GM21367 (cell line): ENCODE results near the gene KRT17.
"Not testable (repeated sequence)": the region's sequence is repeated elsewhere in the genome, so short reads cannot be mapped to it uniquely, and the experiment has no call there.

ENCODE experiments used
- ATAC-seq: cut with Tn5 transposase; IDR thresholded peaks from one replicate; pipeline ENCODE4 v1.9.1; 2021; ENCODE audit not compliant: unreplicated experiment

KRT17 gene

GRCh38 chr17:41654678-41655607 lies 30.6 kb upstream of the KRT17 start:
- no peak for ATAC-seq

GRCh38 chr17:41653892-41654677 lies 29.7 kb upstream of the KRT17 start:
- no peak for ATAC-seq

- no peak for ATAC-seq
Observed at GRCh38 chr17:41653421-41653820, 29.0 kb upstream of the KRT17 start.

DNA sequence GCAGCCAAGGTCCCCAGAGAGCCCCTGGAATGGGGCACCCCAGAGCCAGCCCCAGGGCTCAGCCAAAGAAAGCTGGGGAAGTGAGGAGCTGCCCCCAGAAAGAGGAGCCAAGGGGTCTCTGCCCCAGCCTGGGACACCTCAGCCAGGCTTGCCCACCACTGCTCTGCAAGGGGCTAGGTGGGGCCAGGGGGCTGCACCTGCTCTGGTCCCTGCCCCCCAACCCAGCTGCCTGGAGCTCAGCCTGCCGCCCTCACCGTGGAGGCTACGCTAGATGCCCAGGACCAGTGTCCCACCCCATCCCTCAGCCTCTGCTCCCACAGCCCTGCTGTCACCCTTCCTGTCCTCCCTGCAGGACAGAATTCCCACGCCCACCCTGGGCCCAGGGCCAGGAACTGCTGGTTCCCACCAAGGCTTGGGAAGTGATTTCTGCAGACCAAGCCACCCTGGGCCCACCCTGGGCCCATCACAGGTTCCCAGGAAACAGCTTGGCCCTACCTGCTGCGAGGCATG lies 28.1 kb upstream of the KRT17 start:
- no peak for ATAC-seq

DNA sequence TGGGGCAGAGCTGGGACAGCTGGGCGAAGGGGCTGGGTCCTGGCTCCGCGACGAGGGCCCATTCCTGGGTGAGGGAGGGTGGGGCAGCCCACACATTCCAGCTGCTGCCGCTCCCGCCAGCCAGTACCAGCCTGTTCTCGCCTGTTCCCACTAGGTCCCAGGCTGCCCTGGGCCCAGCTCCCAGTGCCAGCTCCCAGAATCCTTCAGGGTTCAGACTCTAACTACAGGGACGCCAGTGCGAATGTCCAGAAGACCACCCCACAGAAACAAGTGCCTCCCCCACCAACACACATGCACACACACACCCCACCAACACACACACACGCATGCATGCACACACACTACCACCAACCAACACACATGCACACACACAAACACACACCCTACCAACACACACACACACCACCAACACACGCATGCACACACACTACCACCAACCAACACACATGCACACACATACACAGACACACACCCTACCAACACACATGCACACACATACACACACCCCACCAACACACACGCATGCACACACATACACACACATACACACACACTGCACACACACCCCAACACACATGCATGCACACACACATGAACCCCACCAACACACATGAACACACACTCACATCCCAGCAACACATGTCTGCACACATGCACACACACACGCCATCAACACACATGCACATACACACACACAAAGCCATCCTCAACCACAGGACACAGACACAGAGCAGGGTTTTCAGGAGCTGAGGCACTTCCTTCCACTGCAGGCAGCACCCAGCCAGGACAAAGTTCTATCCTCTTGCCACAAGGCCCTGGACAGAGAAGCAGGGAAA lies 27.5 kb upstream of the KRT17 start:
- no peak for ATAC-seq

GRCh38 chr17:41650794-41651624 lies 26.6 kb upstream of the KRT17 start:
- ATAC-seq = no peak

DNA sequence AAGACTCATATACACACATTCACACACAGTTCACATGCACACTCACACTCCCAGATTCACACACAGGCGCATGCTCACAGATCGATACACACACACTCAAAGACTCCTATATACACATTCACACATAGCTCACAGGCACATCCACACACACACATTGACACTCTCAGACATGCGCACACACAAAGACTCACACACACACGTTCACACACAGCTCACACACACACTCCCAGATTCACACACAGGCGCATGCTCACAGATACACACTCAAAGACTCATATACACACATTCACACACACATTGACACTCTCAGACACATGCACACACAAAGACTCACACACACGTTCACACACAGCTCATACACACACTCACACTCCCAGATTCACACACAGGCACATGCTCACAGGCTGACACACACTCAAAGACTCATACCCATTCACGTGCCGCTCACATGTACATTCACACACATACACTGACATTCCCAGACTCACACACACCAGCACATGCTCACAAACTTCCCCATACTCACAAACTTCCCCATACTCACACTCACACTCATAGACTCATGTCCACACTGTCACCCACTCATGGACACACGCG lies 25.6 kb upstream of the KRT17 start:
- no peak for ATAC-seq

DNA sequence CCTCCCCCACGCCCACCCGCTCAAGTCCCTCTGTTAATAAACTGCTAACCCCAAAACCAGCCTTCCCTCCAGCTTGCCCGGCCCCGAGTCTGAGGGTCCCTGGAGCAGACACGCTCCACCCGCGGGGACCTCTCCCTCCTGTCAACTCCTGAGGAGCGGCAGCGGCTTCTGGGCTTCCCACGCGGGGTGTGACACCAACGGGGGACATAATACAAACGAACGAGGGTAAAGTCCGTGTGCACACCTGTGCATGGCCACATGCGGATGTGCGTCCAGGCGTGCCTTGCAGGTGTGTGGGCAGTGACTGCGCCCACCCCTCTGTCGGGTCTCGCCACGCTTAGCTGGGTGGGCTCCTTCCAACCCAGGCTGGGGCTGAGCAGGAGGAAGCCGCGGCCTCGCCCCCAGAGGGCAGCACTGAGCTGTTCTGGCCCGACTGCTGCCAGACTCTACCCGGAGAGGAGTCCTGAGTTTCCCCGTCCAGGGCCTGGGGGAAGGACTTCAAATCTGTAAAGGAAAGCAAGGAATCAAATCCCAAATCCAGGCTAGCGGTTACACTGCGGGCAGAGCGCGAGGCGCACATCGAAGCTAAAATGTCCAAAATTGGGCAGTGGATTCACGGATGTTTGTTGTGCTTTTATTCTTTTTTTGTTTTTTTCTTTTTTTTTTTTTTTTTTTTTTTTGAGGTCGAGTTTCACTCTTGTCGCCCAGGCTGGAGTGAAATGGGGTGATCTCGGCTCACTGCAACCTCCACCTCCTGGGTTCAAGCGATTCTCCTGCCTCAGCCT lies 24.2 kb upstream of the KRT17 start:
- ATAC-seq = no peak

DNA sequence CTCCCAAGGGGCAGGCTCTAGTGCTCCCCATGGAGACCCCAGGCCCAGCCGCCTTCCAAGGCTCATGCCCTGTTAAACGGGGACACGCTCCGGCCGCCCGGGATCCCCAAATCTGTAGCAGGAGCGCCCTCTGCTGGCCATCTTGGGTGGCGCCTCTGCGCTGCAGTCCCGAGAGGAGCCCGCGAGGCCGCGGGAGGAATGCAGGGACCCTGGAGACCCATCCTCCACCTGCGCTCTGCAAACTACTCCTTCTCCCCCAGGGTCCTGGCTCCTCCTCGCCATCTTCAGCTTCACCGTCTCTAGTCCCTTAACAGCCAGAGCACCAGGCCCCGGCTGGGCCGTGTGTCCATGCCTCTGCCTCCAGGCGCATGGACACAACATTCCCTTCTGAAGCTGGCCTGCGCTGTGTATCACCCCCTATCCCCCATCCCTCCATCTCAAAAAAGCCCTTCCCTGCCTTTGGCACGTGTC lies 23.6 kb upstream of the KRT17 start:
- ATAC-seq = no peak

DNA sequence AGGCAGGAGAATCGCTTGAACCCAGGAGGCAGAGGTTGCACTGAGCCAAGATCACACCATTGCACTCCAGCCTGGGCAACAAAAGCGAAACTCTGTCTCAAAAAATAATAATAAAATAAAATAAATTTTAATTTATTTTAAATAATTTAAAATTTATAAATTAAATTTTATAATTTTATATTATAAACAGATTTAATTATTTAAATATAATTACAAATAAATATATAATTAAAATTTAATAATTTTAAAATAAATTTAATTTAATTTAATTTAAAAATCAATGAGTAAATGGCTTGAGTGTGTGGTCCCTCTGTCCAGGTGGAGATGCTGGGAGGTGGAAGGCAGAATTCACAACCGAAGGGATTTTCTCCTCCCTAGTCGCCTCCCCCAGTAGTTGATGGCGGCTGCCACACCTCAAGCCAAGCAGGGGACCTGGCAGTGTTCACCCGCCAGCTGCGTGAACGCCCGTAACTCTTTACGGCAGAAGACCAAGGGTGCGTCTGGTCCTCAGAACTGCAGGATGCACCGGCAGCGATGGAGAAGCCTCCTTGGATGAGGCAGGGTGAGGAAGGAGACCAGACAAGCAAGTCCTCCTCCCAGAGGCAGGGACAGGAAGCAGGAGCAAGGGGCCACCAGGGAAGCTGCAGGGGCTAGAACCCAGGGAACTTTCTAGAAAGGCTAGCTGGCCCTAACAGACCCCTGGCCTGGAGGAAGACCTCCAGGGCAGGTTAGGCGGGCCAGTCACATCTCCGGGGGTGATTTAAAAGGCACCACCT lies 22.9 kb upstream of the KRT17 start:
- ATAC-seq = no peak

DNA sequence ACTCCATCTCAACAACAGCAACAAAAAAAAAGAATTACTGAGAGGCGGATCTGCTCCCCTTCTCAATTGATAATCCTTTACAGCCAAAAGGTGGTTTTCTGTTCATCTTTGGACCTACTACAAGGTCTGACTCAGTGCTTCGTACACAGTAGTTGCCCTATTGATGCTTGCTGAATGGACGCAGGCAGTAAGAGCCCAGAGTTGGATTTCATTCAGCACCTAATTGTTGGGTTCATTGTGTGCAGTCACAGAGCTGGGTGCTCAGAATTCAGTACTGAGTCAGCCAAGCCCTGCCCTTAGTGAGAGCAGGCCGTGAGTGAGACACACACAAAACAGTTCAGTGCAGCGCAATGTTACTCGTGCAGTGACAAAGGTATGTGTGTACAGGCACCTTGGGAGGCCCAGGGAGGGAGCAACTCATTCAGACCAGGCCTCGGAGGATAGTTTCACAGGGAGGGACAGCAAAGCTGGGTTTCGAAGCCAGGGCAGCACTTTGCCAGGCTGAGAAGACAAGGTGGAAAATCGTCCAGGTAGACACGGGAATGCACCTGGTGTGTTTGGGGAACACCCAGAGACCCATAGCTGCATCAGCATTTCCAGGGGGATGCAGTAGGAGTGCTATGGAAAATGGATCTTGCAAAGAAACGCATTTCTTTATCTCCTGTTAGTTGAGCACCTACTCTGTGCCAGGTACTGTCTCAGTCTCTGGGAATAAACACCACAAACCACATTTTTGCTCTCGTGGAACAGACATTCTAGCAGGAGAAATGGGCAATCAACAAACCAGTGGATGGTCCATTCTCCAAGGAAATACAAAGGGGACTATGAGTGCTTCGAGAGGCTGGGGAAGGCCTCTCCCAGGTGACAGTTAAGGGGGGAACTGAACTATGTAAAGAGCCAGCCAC lies 18.1 kb upstream of the KRT17 start:
- ATAC-seq = no peak

DNA sequence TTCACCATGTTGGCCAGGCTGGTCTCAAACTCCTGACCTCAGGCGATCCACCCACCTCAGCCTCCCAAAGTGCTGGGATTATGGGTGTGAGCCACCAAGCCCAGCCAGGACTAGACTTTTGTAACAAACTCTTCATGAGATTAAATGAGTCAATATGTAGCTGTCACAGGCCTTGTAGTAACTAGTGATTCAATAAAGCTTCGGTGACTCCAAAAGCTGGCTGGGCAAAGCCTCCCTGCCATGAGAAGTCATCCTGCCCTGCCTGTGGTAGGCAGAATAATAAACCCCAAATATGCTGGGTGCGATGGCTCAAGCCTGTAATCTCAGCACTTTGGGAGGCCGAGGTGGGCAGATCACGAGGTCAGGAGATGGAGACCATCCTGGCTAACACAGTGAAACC lies 16.2 kb upstream of the KRT17 start:
- not testable (repeated sequence) for ATAC-seq

DNA sequence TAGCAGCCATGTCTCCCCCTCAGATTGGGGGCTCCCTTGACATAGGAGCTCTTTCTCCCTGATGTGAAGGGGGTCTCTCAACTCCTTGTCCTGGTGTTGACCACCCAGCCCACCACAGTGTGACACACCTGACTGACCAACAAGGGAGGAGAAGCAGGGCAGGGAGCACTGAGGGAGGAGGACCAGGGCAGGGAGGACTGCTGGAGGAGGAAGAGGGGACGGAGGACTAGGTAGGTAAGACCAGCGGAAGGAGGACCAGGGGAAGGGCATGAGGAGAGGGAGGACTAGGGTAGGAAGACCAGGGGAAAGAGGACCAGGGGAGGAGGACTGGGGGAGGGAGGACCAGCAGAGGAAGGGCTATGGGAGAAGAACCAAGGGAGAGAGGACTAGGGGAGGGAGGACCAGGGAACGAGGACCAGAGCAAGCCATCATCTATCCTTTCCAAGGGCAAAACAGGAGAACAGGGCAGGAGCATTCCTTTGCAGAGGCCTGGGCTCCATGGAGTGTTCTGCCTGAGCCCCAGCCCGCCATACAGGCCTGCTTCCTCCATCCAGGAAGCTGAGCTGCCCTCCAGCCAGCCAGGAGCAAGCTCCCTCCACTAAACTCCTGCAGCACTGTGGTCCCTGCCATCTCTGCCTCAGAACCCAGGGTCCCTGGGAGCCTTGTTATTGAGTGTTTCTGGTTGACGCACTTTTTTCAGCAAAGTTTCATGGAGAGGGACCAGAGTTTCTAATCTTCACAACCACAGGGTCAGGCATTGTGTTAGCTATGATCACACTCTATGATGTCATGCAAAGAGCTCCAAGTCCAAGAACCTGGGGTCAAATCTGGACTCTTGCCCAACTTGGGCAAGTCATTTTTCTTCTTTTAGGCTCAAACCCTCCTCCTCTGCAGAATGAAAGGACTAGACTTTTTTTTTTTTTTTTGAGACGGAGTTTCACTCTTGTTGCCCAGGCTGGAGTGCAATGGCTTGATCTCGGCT lies 15.4 kb upstream of the KRT17 start:
- no peak for ATAC-seq

GRCh38 chr17:41638941-41639340 lies 14.6 kb upstream of the KRT17 start:
- ATAC-seq = no peak

- ATAC-seq = no peak
Observed at GRCh38 chr17:41638194-41638593, 13.8 kb upstream of the KRT17 start.

GRCh38 chr17:41636652-41637051 lies 12.3 kb upstream of the KRT17 start:
- ATAC-seq = no peak
